B cell (primary cell): ENCODE data around the gene AGAP6. TPM values are rescaled to one million over a fixed set of nuclear protein-coding genes. Genes with fewer than 3 reads are reported as not detected.
"Not testable (repeated sequence)": the region's sequence is repeated elsewhere in the genome, so short reads cannot be mapped to it uniquely, and the experiment has no call there.

Experiments used
- ATAC-seq: fragments of 200-7000 bp; cut with Tn5 transposase; one replicate; pipeline ENCODE4 v1.10.0; 2021; ENCODE audit warnings: low read depth, mild to moderate bottlenecking, moderate number of reproducible peaks, moderate library complexity
- CTCF ChIA-PET: fragments of 350-600 bp; sonication (Branson Sonifier 250); formaldehyde crosslinking; loops from one replicate; lab custom pipeline; 2021; ENCODE audit warnings: antibody characterized with exemption, inconsistent platforms; lab: Charles Lee
- POLR2A ChIA-PET: fragments of 350-600 bp; sonication (Branson Sonifier 250); formaldehyde crosslinking; loops from one replicate; lab custom pipeline; 2021; ENCODE audit warnings: antibody characterized with exemption; lab: Charles Lee
- DNase-seq: peaks from one replicate; pipeline ENCODE4 v3.0.0; 2013
- H2AFZ ChIP-seq: 2 replicates; pipeline ENCODE4 v1.6.1; 2012; ENCODE audit warnings: mild to moderate bottlenecking, low read depth, low read length; ENCODE audit not compliant: insufficient read depth, poor library complexity, severe bottlenecking
- H3K27ac ChIP-seq, 2 donors: 1 replicate in 1 of 2; 2 replicates in 1 of 2; pipeline ENCODE4 v1.5.1; 2012 to 2013; ENCODE audit warnings: low read length in 2 of 2, mild to moderate bottlenecking in 2 of 2, moderate library complexity in 1 of 2
- H3K27me3 ChIP-seq, 4 experiments: fragments of 200-600 bp in 1 of 4; sonication (generic) in 1 of 4; replicated peaks in 1 of 4; 1 replicate in 2 of 4; 2 replicates in 2 of 4; pipeline versions ENCODE4 v1.6.1 to v1.7.0; 2013 to 2016; ENCODE audit warnings: low read length in 3 of 4, mild to moderate bottlenecking in 2 of 4, mixed read lengths in 1 of 4, moderate library complexity in 1 of 4; ENCODE audit not compliant: insufficient read depth in 4 of 4, control insufficient read depth in 3 of 4; ENCODE audit errors: control extremely low read depth in 1 of 4
- H3K36me3 ChIP-seq, 2 experiments: replicated peaks in 1 of 2; 1 replicate in 1 of 2; 2 replicates in 1 of 2; pipeline versions ENCODE4 v1.6.1 to v1.7.1; 2013; ENCODE audit warnings: low read length in 1 of 2; ENCODE audit not compliant: insufficient read depth in 2 of 2, control insufficient read depth in 1 of 2; ENCODE audit errors: control extremely low read depth in 1 of 2, extremely low read depth in 1 of 2
- H3K4me1 ChIP-seq, 2 donors: fragments of 200-600 bp in 1 of 2; sonication (generic) in 1 of 2; 1 replicate in 1 of 2; 2 replicates in 1 of 2; pipeline versions ENCODE4 v1.5.1 to v1.6.1; 2013 to 2017; ENCODE audit warnings: low read length in 2 of 2; ENCODE audit not compliant: control insufficient read depth in 2 of 2, insufficient read depth in 2 of 2
- H3K4me2 ChIP-seq: replicated peaks from 2 replicates; pipeline ENCODE3; 2012; ENCODE audit warnings: mild to moderate bottlenecking, low read depth, low read length; ENCODE audit not compliant: poor library complexity, severe bottlenecking
- H3K4me3 ChIP-seq, 5 experiments: fragments of 200-600 bp in 1 of 5; sonication (generic) in 1 of 5; 1 replicate in 3 of 5; 2 replicates in 2 of 5; pipeline versions ENCODE4 v1.5.1 to v1.7.0; 2011 to 2016; ENCODE audit warnings: low read length in 4 of 5, mild to moderate bottlenecking in 4 of 5, low read depth in 2 of 5, control low read depth in 1 of 5, moderate library complexity in 1 of 5; ENCODE audit not compliant: insufficient read depth in 1 of 5; ENCODE audit errors: control extremely low read depth in 1 of 5, extremely low read depth in 1 of 5
- H3K79me2 ChIP-seq: fragments of 200-600 bp; sonication (generic); one replicate; pipeline ENCODE4 v1.6.0; 2016; ENCODE audit warnings: low read length; ENCODE audit not compliant: control insufficient read depth, insufficient read depth
- H3K9ac ChIP-seq: fragments of 200-600 bp; sonication (generic); 2 replicates; pipeline ENCODE4 v1.6.1; 2017; ENCODE audit warnings: mild to moderate bottlenecking, low read length, moderate library complexity
- H3K9me3 ChIP-seq, 3 donors: one replicate each; pipeline versions ENCODE4 v1.6.1 to v1.7.1; 2013; ENCODE audit warnings: low read length in 2 of 3; ENCODE audit not compliant: control insufficient read depth in 2 of 3, insufficient read depth in 1 of 3; ENCODE audit errors: control extremely low read depth in 1 of 3
- H4K20me1 ChIP-seq: 2 replicates; pipeline ENCODE4 v1.6.0; 2012; ENCODE audit warnings: mild to moderate bottlenecking, low read length; ENCODE audit not compliant: insufficient read depth, control insufficient read depth, poor library complexity, severe bottlenecking
- H3K27ac Mint-ChIP-seq: one replicate; pipeline ENCODE4 v1.8.0; 2021; ENCODE audit warnings: mixed read lengths
- H3K27me3 Mint-ChIP-seq: one replicate; pipeline ENCODE4 v1.8.0; 2021; ENCODE audit warnings: mixed read lengths
- H3K4me1 Mint-ChIP-seq: one replicate; pipeline ENCODE4 v1.8.0; 2021; ENCODE audit warnings: mixed read lengths
- H3K4me3 Mint-ChIP-seq: one replicate; pipeline ENCODE4 v1.8.0; 2021; ENCODE audit warnings: mixed read lengths
- H3K9me3 Mint-ChIP-seq: one replicate; pipeline ENCODE4 v1.8.0; 2022; ENCODE audit warnings: mixed read lengths; ENCODE audit not compliant: insufficient read depth
- WGBS: methylation state at CpG from one replicate; pipeline ENCODE4 v1.1.5; 2013; ENCODE audit warnings: missing lambda C conversion rate; ENCODE audit not compliant: insufficient coverage; 5-methylcytosine and 5-hydroxymethylcytosine counted together
- intact Hi-C: fragments of 100-400 bp; cut with micrococcal nuclease; formaldehyde crosslinking; loops from one replicate; pipeline ENCODE4 v1.10.0; 2022
- polyA plus RNA-seq: library from polyadenylated mRNA; depleted of rRNA; stranded (reverse); fragments of >200 nt; gene quantifications from 2 replicates; pipeline ENCODE4 v1.2.3, GENCODE V29; 2012
- total RNA-seq, 2 donors: library from RNA; stranded (reverse); fragments of 120-200 nt in 1 of 2; gene quantifications; 1 replicate in 1 of 2; 2 replicates in 1 of 2; pipeline versions ENCODE4 v1.2.3 to v1.2.4, GENCODE V29; 2013 to 2022

Gene AGAP6
- total and polyA plus RNA-seq, 2 donors (not counting 1 experiment from before 2014, with no cell fraction given) = 26.3 to 41.0 TPM

- POLR2A ChIA-PET, ATAC-seq, H3K9ac ChIP-seq, H3K27ac ChIP-seq, DNase-seq, CTCF ChIA-PET, H3K4me1 Mint-ChIP-seq, H3K4me2 ChIP-seq, H3K4me3 Mint-ChIP-seq, H3K36me3 ChIP-seq, H4K20me1 ChIP-seq, H2AFZ ChIP-seq, intact Hi-C loops, H3K27me3 Mint-ChIP-seq, H3K9me3 ChIP-seq, H3K4me3 ChIP-seq, H3K9me3 Mint-ChIP-seq, H3K79me2 ChIP-seq, H3K27ac Mint-ChIP-seq, H3K4me1 ChIP-seq, H3K27me3 ChIP-seq: not testable (repeated sequence)
- WGBS = 100% methylated on average over 2 of the region's 3 CpGs
Observed at GRCh38 chr10:50051995-50052660, 63.9 kb downstream of the AGAP6 start.

- H3K9me3 Mint-ChIP-seq, H2AFZ ChIP-seq, H3K27ac Mint-ChIP-seq, H3K79me2 ChIP-seq, CTCF ChIA-PET, H3K27ac ChIP-seq, H3K27me3 Mint-ChIP-seq, H3K4me1 ChIP-seq, ATAC-seq, H3K4me2 ChIP-seq, intact Hi-C loops, H3K4me3 Mint-ChIP-seq, H3K27me3 ChIP-seq, H3K4me3 ChIP-seq, H4K20me1 ChIP-seq, DNase-seq, H3K9me3 ChIP-seq, H3K4me1 Mint-ChIP-seq, POLR2A ChIA-PET, H3K36me3 ChIP-seq, H3K9ac ChIP-seq: not testable (repeated sequence)
- WGBS = 94% methylated on average over 2 of the region's 6 CpGs
Observed at GRCh38 chr10:50052778-50053376, 64.7 kb downstream of the AGAP6 start.

- H3K9me3 Mint-ChIP-seq, H3K4me3 Mint-ChIP-seq, H4K20me1 ChIP-seq, POLR2A ChIA-PET, DNase-seq, H3K4me3 ChIP-seq, H3K9me3 ChIP-seq, CTCF ChIA-PET, H3K27me3 ChIP-seq, H3K36me3 ChIP-seq, ATAC-seq, H3K4me1 Mint-ChIP-seq, H3K27me3 Mint-ChIP-seq, H3K79me2 ChIP-seq, H3K4me1 ChIP-seq, H3K27ac Mint-ChIP-seq, intact Hi-C loops, H3K4me2 ChIP-seq, H3K9ac ChIP-seq, H3K27ac ChIP-seq, H2AFZ ChIP-seq: not testable (repeated sequence)
- WGBS = no CpG with 5 or more reads among the region's 5 CpGs
Observed at GRCh38 chr10:50055494-50056292, 67.5 kb downstream of the AGAP6 start.
